GM12878 (cell line): ENCODE results near the gene TBCE. TPM values are rescaled to one million over a fixed set of nuclear protein-coding genes. Genes with fewer than 3 reads are reported as not detected.

ENCODE experiments used
- ATAC-seq: fragments of 200-7000 bp; cut with Tn5 transposase; 3 replicates; pipeline ENCODE4 v1.9.1; 2020; ENCODE audit warnings: mild to moderate bottlenecking, moderate library complexity
- BruUV-seq: library from RNA; stranded (reverse); fragments of 400-500 nt; replicated peaks from 2 replicates; lab custom pipeline; 2021; lab: Mats Ljungman, UMichigan
- CTCF ChIA-PET: fragments of 300-600 bp; sonication (Branson Sonifier 250); formaldehyde crosslinking; extraction: SDS; loops from one replicate; lab custom pipeline; 2021; ENCODE audit warnings: inconsistent platforms; lab: Yijun Ruan, JAX
- POLR2A ChIA-PET: fragments of 350-600 bp; formaldehyde crosslinking; extraction: SDS; loops from one replicate; lab custom pipeline; 2021; ENCODE audit warnings: inconsistent platforms; lab: Charles Lee
- RAD21 ChIA-PET: fragments of 300-600 bp; sonication (Branson Sonifier 250); formaldehyde crosslinking; loops from one replicate; lab custom pipeline; 2023; ENCODE audit warnings: antibody characterized with exemption; ENCODE audit not compliant: unreplicated experiment; lab: Charles Lee
- SMC1A ChIA-PET: fragments of 300-600 bp; sonication (Branson Sonifier 250); formaldehyde crosslinking; loops from one replicate; lab custom pipeline; 2023; ENCODE audit not compliant: unreplicated experiment, uncharacterized antibody; lab: Charles Lee
- DNase-seq: peaks from one replicate; pipeline ENCODE4 v3.0.0-alpha.2; 2011; ENCODE audit warnings: low read depth, low spot score
- FAIRE-seq: peaks from 3 replicates; lab custom pipeline; 2011; peaks lifted over from hg19 to GRCh38; lab: Jason Lieb, UNC
- H2AFZ ChIP-seq: 2 replicates; pipeline ENCODE4 v1.6.0; 2011; ENCODE audit warnings: low read depth, low read length, control low read depth; ENCODE audit not compliant: control insufficient read depth
- H3K27ac ChIP-seq: 2 replicates; pipeline ENCODE4 v1.5.1; 2011; ENCODE audit warnings: control low read depth; ENCODE audit not compliant: control insufficient read depth, insufficient read depth
- H3K27me3 ChIP-seq, 2 experiments: replicated peaks in 1 of 2; 2 replicates each; pipeline versions ENCODE4 v1.6.0 to v1.6.1; 2011; ENCODE audit warnings: low read length in 1 of 2; ENCODE audit not compliant: control insufficient read depth in 2 of 2, insufficient read depth in 2 of 2
- H3K36me3 ChIP-seq, 2 experiments: 2 replicates each; pipeline ENCODE4 v1.5.1; 2011; ENCODE audit warnings: low read length in 1 of 2; ENCODE audit not compliant: control insufficient read depth in 2 of 2, insufficient read depth in 2 of 2
- H3K4me1 ChIP-seq: 2 replicates; pipeline ENCODE4 v1.6.1; 2011; ENCODE audit warnings: mild to moderate bottlenecking, low read length, moderate library complexity, mixed read lengths; ENCODE audit not compliant: control insufficient read depth, insufficient read depth
- H3K4me2 ChIP-seq: 2 replicates; pipeline ENCODE4 v1.6.0; 2011; ENCODE audit warnings: control low read depth; ENCODE audit not compliant: control insufficient read depth, insufficient read depth
- H3K4me3 ChIP-seq: fragments of 200-600 bp; sonication (generic); 2 replicates; pipeline ENCODE4 v1.5.1; 2016
- H3K79me2 ChIP-seq: 2 replicates; pipeline ENCODE4 v1.6.0; 2011; ENCODE audit warnings: low read length; ENCODE audit not compliant: control insufficient read depth, insufficient read depth
- H3K9ac ChIP-seq: 2 replicates; pipeline ENCODE4 v1.8.0; 2011; ENCODE audit warnings: low read length, control low read depth, mixed read lengths; ENCODE audit not compliant: control insufficient read depth, insufficient read depth
- H3K9me3 ChIP-seq: replicated peaks from 3 replicates; pipeline ENCODE4 v1.5.1; 2011; ENCODE audit warnings: mild to moderate bottlenecking, low read length; ENCODE audit not compliant: control insufficient read depth, insufficient read depth
- H4K20me1 ChIP-seq: 2 replicates; pipeline ENCODE4 v1.6.0; 2011; ENCODE audit not compliant: control insufficient read depth, insufficient read depth
- BCL11A ChIP-seq: IDR thresholded peaks from 2 replicates; pipeline ENCODE4 v1.6.1; 2011; ENCODE audit warnings: low read depth, low read length
- CBX3 ChIP-seq: fragments of 200-600 bp; sonication (generic); IDR thresholded peaks from 2 replicates; pipeline ENCODE4 v1.6.1; 2016; ENCODE audit warnings: low read depth, borderline replicate concordance
- EZH2 ChIP-seq: IDR thresholded peaks from 2 replicates; pipeline ENCODE4 v1.6.1; 2012; ENCODE audit warnings: low read depth, mild to moderate bottlenecking, control low read depth, inconsistent platforms, low read length, borderline replicate concordance; ENCODE audit not compliant: control insufficient read depth
- GABPA ChIP-seq: IDR thresholded peaks from 2 replicates; pipeline ENCODE4 v1.6.1; 2014; ENCODE audit warnings: antibody characterized with exemption, low read depth, mild to moderate bottlenecking, inconsistent platforms
- MYB ChIP-seq: fragments of 150-350 bp; IDR thresholded peaks from 2 replicates; pipeline ENCODE4 v1.6.1; 2014; ENCODE audit warnings: mild to moderate bottlenecking, low read depth, low read length, borderline replicate concordance
- POLR2AphosphoS2 ChIP-seq: IDR thresholded peaks from 2 replicates; pipeline ENCODE4 v1.6.1; 2011; ENCODE audit warnings: low read depth, mild to moderate bottlenecking, low read length, improper control_type of control experiment, moderate library complexity
- RELA ChIP-seq: fragments of 450-650 bp; IDR thresholded peaks from 2 replicates; pipeline ENCODE4 v1.8.0; 2014; ENCODE audit warnings: borderline replicate concordance; ENCODE audit not compliant: partially characterized antibody
- RFX5 ChIP-seq: IDR thresholded peaks from 2 replicates; pipeline ENCODE4 v1.6.1; 2011; ENCODE audit warnings: low read depth, low read length, improper control_type of control experiment
- RUNX3 ChIP-seq: IDR thresholded peaks from 2 replicates; pipeline ENCODE4 v1.6.1; 2012; ENCODE audit warnings: low read length, inconsistent platforms
- SMAD5 ChIP-seq: IDR thresholded peaks from 2 replicates; pipeline ENCODE4 v1.6.1; 2016; ENCODE audit warnings: antibody characterized with exemption, low read depth
- SP1 ChIP-seq: IDR thresholded peaks from one replicate; pipeline ENCODE4 v1.6.1; 2011; ENCODE audit warnings: low read depth, low read length
- STAT1 ChIP-seq: fragments of 450-650 bp; conservative IDR thresholded peaks from 2 replicates; pipeline ENCODE4 v1.6.1; 2014; ENCODE audit warnings: antibody characterized with exemption, mild to moderate bottlenecking
- USF1 ChIP-seq: IDR thresholded peaks from 2 replicates; pipeline ENCODE4 v1.6.1; 2011; ENCODE audit warnings: borderline replicate concordance, low read depth, mild to moderate bottlenecking, moderate library complexity, mixed read lengths, low read length; ENCODE audit not compliant: insufficient read depth; ENCODE audit errors: extremely low read length
- WGBS: methylation state at CpG from one replicate; pipeline ENCODE4 v1.1.6; 2016; ENCODE audit warnings: low lambda C conversion rate; ENCODE audit not compliant: insufficient replicate concordance, insufficient coverage; ENCODE audit errors: missing lambda C conversion rate; 5-methylcytosine and 5-hydroxymethylcytosine counted together
- in situ Hi-C: fragments of 300-500 bp; cut with MboI; formaldehyde crosslinking; loops from 9 replicates; pipeline ENCODE4 v1.14.3; 2018; ENCODE audit warnings: mixed read lengths
- intact Hi-C: fragments of 100-400 bp; cut with micrococcal nuclease; formaldehyde crosslinking; loops from one replicate; pipeline ENCODE4 v1.14.2; 2022; ENCODE audit not compliant: unreplicated experiment
- polyA plus RNA-seq, 11 experiments: library from polyadenylated mRNA; depleted of rRNA in 4 of 11; unstranded in 6 of 11; stranded (reverse) in 5 of 11; fragments of >200 nt; fragmentation: Nextera tagmentation in 4 of 11; fragmentation: Illumina TruSeq in 1 of 11; extraction: Ambion mirVana in 4 of 11; extraction: Trizol in 1 of 11; gene quantifications; 1 replicate in 1 of 11; 2 replicates in 10 of 11; pipeline versions ENCODE4 v1.2.1 to v1.2.3, GENCODE V29; 2011 to 2016; ENCODE audit warnings: inconsistent platforms in 2 of 11, missing spikeins in 2 of 11, low read depth in 1 of 11
- total RNA-seq, 4 experiments: library from RNA; depleted of rRNA in 3 of 4; stranded (reverse); fragments of >200 nt in 3 of 4; fragmentation: Illumina TruSeq in 1 of 4; extraction: Trizol in 1 of 4; gene quantifications; 2 replicates each; pipeline versions ENCODE4 v1.2.1 to v1.2.3, GENCODE V29; 2013 to 2021
- TF ChIP-seq, protein P1 (sequence below): IDR thresholded peaks from 2 replicates; pipeline ENCODE4 v1.6.1; 2012; ENCODE audit warnings: low read depth, low read length, improper control_type of control experiment
- TF ChIP-seq, protein P2 (sequence below): IDR thresholded peaks from 2 replicates; pipeline ENCODE4 v1.6.1; 2011; ENCODE audit warnings: borderline replicate concordance, low read depth, mild to moderate bottlenecking, moderate library complexity, low read length; ENCODE audit not compliant: insufficient read depth, poor library complexity, severe bottlenecking
- TF ChIP-seq, protein P3 (sequence below), 3 experiments: IDR thresholded peaks in 2 of 3; conservative IDR thresholded peaks in 1 of 3; 2 replicates each; pipeline ENCODE4 v1.5.1; 2011; ENCODE audit warnings: low read depth in 3 of 3, low read length in 3 of 3, mild to moderate bottlenecking in 3 of 3, control low read depth in 2 of 3, moderate library complexity in 2 of 3, inconsistent platforms in 1 of 3, mixed read lengths in 1 of 3; ENCODE audit not compliant: control insufficient read depth in 2 of 3, insufficient read depth in 1 of 3; ENCODE audit errors: extremely low read depth in 1 of 3

The TBCE gene
- total and polyA plus RNA-seq, 10 of the 15 experiments (the other 5 are each of a cell fraction or from before 2014, with no cell fraction given), result 22.7 to 48.7 (median 29.2) TPM

DNA sequence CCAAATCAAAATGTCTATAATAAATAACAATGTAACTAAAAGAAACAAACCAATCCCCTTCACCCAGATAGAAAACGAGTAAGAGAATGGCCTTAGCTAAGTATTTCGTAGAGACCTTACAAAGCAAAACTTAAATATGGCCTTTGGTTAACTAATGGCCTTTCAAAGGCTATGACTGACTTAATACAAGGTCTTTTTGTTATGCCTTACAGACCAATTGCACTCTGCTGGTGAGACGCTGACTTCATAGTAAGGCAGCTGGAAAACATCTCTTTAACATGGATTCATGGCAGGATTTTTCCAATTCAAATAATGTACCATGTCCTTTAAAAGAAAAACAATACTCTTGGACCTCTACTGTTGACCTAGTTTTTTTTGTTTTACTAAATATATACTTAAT lies 15.8 kb upstream of the TBCE start (continued):
- TF ChIP-seq USF1, result no peak
- TF ChIP-seq SMAD5, result no peak
- no peak for TF ChIP-seq POLR2AphosphoS2
- TF ChIP-seq STAT1, result no peak
- no peak for TF ChIP-seq SP1
- TF ChIP-seq RELA, result no peak
- TF ChIP-seq, protein P1, sequence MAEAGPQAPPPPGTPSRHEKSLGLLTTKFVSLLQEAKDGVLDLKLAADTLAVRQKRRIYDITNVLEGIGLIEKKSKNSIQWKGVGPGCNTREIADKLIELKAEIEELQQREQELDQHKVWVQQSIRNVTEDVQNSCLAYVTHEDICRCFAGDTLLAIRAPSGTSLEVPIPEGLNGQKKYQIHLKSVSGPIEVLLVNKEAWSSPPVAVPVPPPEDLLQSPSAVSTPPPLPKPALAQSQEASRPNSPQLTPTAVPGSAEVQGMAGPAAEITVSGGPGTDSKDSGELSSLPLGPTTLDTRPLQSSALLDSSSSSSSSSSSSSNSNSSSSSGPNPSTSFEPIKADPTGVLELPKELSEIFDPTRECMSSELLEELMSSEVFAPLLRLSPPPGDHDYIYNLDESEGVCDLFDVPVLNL, result no peak

DNA sequence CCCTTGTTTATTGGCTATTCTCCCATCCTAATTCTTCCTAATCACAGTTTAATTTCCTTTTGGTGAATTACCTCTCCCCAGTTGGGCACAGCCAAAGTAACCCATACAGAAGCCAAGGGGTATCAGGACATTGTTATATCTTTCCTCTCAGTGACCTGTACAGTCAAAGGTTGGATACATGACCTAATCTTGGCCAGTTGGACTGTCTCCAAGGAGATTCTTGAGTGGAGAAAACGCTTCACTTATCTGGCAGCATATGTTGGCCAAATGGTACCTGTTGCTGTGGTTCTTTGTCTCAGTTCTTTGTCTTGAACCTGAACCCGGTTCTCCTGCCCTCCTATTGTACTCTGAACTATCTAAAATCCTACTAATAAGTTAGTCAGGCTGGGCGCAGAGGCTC lies 15.3 kb upstream of the TBCE start:
- FAIRE-seq, result no peak

More for the DNA sequence above, 15.3 kb upstream of the TBCE start:
- no peak overlapping the region for H3K27ac ChIP-seq
- H3K27me3 ChIP-seq, result no peaks in the 10 kb centered on the region
- ChIA-PET SMC1A (no interaction called here), POLR2A (interaction anchor here (1.5 kb wide), 1 partner anchor 14 kb away, joined by 3 read pairs; no protein-coding TSS in a partner anchor), RAD21 (no interaction called here), CTCF (no interaction called here)
- intact Hi-C loops (no loop called here), in situ Hi-C loops (no loop called here)
- WGBS, result 63% methylated on average over 3 of the region's 3 CpGs
- no peak for DNase-seq
- H4K20me1 ChIP-seq, result no peaks in the 10 kb centered on the region
- no peaks in the 10 kb centered on the region for H3K9me3 ChIP-seq
- H3K9ac ChIP-seq, result no peak overlapping the region
- H2AFZ ChIP-seq, result no peak overlapping the region
- H3K4me2 ChIP-seq, result no peak overlapping the region
- no peak overlapping the region for H3K4me3 ChIP-seq
- H3K4me1 ChIP-seq, result no peaks in the 10 kb centered on the region
- no peak for ATAC-seq
- TF ChIP-seq, protein P2, sequence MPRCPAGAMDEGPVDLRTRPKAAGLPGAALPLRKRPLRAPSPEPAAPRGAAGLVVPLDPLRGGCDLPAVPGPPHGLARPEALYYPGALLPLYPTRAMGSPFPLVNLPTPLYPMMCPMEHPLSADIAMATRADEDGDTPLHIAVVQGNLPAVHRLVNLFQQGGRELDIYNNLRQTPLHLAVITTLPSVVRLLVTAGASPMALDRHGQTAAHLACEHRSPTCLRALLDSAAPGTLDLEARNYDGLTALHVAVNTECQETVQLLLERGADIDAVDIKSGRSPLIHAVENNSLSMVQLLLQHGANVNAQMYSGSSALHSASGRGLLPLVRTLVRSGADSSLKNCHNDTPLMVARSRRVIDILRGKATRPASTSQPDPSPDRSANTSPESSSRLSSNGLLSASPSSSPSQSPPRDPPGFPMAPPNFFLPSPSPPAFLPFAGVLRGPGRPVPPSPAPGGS, result no peak
- no peak for TF ChIP-seq CBX3
- no peak for TF ChIP-seq GABPA
- no peak for TF ChIP-seq MYB
- TF ChIP-seq, protein P3, sequence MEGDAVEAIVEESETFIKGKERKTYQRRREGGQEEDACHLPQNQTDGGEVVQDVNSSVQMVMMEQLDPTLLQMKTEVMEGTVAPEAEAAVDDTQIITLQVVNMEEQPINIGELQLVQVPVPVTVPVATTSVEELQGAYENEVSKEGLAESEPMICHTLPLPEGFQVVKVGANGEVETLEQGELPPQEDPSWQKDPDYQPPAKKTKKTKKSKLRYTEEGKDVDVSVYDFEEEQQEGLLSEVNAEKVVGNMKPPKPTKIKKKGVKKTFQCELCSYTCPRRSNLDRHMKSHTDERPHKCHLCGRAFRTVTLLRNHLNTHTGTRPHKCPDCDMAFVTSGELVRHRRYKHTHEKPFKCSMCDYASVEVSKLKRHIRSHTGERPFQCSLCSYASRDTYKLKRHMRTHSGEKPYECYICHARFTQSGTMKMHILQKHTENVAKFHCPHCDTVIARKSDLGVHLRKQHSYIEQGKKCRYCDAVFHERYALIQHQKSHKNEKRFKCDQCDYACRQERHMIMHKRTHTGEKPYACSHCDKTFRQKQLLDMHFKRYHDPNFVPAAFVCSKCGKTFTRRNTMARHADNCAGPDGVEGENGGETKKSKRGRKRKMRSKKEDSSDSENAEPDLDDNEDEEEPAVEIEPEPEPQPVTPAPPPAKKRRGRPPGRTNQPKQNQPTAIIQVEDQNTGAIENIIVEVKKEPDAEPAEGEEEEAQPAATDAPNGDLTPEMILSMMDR (IDR thresholded peaks at IDR 0.05 in 2 of 3, conservative IDR thresholded peaks at IDR 0.05 in 1 of 3; ENCODE audit: control insufficient read depth in 2 of 3, extremely low read depth in 1 of 3, insufficient read depth in 1 of 3, low read depth in 3 of 3, low read length in 3 of 3), result no peak
- no peak for TF ChIP-seq RFX5
- no peak for TF ChIP-seq RUNX3
- TF ChIP-seq EZH2, result no peak
- TF ChIP-seq BCL11A, result no peak
- no peaks in the 10 kb centered on the region for H3K79me2 ChIP-seq
- no peaks in the 10 kb centered on the region for H3K36me3 ChIP-seq
- no TSS peak for BruUV-seq
